NB4 (cell line): ENCODE measurements around the gene MTMR3.

ENCODE experiments used
- CTCF ChIP-seq: IDR thresholded peaks from one replicate; pipeline ENCODE4 v1.5.1; 2012; ENCODE audit warnings: low read depth, low read length
- POLR2A ChIP-seq: IDR thresholded peaks from 2 replicates; pipeline ENCODE4 v1.6.1; 2011; ENCODE audit warnings: mild to moderate bottlenecking; ENCODE audit not compliant: insufficient read length; ENCODE audit errors: extremely low read depth

- TF ChIP-seq CTCF (no peak), POLR2A (no peak)
These were observed 43.9 kb upstream of the MTMR3 start for GRCh38 chr22:29839039-29839438.
